DOHH2 (cell line): ENCODE data around the gene ZNF17.

ENCODE experiments used
- H3F3A ChIP-seq: fragments of 200-600 bp; sonication (generic), shearing (Covaris generic); 2 replicates; pipeline ENCODE4 v1.6.0; 2016; ENCODE audit warnings: antibody characterized with exemption, mild to moderate bottlenecking; ENCODE audit not compliant: control insufficient read depth, insufficient read depth
- H3K27ac ChIP-seq: fragments of 200-600 bp; sonication (generic); 2 replicates; pipeline ENCODE4 v1.5.1; 2014; ENCODE audit warnings: low read depth, mild to moderate bottlenecking, low read length, moderate library complexity
- H3K27me3 ChIP-seq: fragments of 200-600 bp; sonication (generic); 2 replicates; pipeline ENCODE4 v1.6.1; 2014; ENCODE audit warnings: mild to moderate bottlenecking, low read length, mixed read lengths; ENCODE audit not compliant: control insufficient read depth
- H3K36me3 ChIP-seq: fragments of 200-600 bp; sonication (generic); 2 replicates; pipeline ENCODE4 v1.6.1; 2014; ENCODE audit warnings: mild to moderate bottlenecking, low read length, moderate library complexity, mixed read lengths; ENCODE audit not compliant: control insufficient read depth
- H3K4me1 ChIP-seq: fragments of 200-600 bp; sonication (generic); 2 replicates; pipeline ENCODE4 v1.6.1; 2014; ENCODE audit warnings: mild to moderate bottlenecking, low read length, mixed read lengths; ENCODE audit not compliant: control insufficient read depth
- H3K4me2 ChIP-seq: fragments of 200-600 bp; sonication (generic); 2 replicates; pipeline ENCODE4 v1.6.0; 2014; ENCODE audit warnings: mild to moderate bottlenecking, low read length, moderate library complexity
- H3K4me3 ChIP-seq: fragments of 200-600 bp; sonication (generic); 2 replicates; pipeline ENCODE4 v1.5.1; 2014; ENCODE audit warnings: mild to moderate bottlenecking, low read length, mixed read lengths
- H3K79me2 ChIP-seq: fragments of 200-600 bp; sonication (generic); 2 replicates; pipeline ENCODE4 v1.6.1; 2014; ENCODE audit warnings: mild to moderate bottlenecking, low read length, mixed read lengths; ENCODE audit not compliant: control insufficient read depth
- H3K9me2 ChIP-seq: fragments of 200-600 bp; sonication (generic); replicated peaks from 2 replicates; pipeline ENCODE4 v1.6.1; 2014; ENCODE audit warnings: mild to moderate bottlenecking, low read length, mixed read lengths; ENCODE audit not compliant: control insufficient read depth
- H3K9me3 ChIP-seq: fragments of 200-600 bp; sonication (generic); 2 replicates; pipeline ENCODE4 v1.6.1; 2014; ENCODE audit warnings: antibody characterized with exemption, low read length, mixed read lengths; ENCODE audit not compliant: control insufficient read depth, insufficient read depth
- H4K20me1 ChIP-seq: fragments of 200-600 bp; sonication (generic); 2 replicates; pipeline ENCODE4 v1.6.0; 2014; ENCODE audit warnings: low read depth, mild to moderate bottlenecking, antibody characterized with exemption, low read length, moderate library complexity; ENCODE audit not compliant: control insufficient read depth, insufficient read depth
- EZH2phosphoT487 ChIP-seq: fragments of 200-600 bp; sonication (generic); IDR thresholded peaks from 2 replicates; pipeline ENCODE4 v1.6.1; 2017; ENCODE audit warnings: borderline replicate concordance, mild to moderate bottlenecking, antibody characterized with exemption, low read length, moderate library complexity, mixed read lengths
- TF ChIP-seq, protein P1 (sequence below): fragments of 200-600 bp; sonication (generic); IDR thresholded peaks from one replicate; pipeline ENCODE4 v1.5.1; 2014; ENCODE audit warnings: antibody characterized with exemption, mild to moderate bottlenecking, low read depth, low read length; ENCODE audit not compliant: poor library complexity, severe bottlenecking

ZNF17 gene

DNA sequence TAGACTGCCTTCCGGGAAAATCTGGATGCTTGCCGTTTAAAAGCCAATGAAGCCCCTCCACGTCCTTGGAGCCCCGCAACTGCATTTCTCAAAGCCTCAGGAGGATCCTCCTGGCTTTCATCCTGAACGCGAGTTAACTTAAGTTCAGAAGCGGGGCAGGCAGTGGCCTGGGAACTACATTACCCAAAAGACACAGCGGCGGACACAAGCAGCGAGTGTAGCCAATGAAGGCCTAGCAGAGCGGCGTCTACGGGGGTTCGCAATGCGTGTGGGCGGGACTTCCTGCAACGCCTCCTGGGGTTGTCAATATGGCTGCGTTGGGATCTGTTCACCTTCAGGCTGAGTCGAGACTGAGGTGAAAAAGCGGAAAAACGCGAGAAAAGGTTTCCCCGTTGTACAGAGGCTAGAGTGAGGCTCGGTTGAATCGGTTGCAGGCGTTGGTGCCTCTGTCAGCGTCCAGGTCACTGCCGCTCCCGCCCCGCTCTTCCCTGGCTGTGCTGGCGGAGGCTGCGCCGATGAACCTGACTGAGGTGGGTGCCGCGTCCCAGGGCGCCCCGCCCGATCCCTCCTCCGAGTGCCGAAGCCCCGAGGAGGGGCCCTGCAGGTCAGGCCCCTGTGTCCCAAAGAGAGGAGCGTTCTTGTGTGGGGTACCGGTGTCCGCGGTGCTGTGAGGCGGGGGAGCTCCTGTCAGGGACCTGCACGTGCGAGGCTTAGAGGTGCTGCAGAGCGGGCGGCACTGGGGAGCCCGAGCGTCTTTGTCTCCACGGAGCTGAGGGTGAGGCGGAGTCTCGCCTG, at the start of gene ZNF17:
TSS of gene ZNF17 (plus strand) at position 285 of the 795 bp plus-strand sequence. CDS start 2,455 bp downstream, outside the sequence.
- Histone ChIP-seq H3F3A (no peaks in the 10 kb centered on the region), H3K79me2 (peaks cover 7% of the 10 kb centered on the region), H3K4me2 (peak within 1 kb of the TSS; percentile 83), H3K27ac (no peak within 1 kb of the TSS), H4K20me1 (no peaks in the 10 kb centered on the region), H3K9me3 (peaks cover 12% of the 10 kb centered on the region; the same call in 1 of the 2 replicates), H3K36me3 (peaks cover 5% of the 10 kb centered on the region), H3K9me2 (no peaks in the 10 kb centered on the region), H3K4me3 (peak within 1 kb of the TSS; percentile 94), H3K27me3 (no peaks in the 10 kb centered on the region), H3K4me1 (peaks cover 12% of the 10 kb centered on the region)
- TF ChIP-seq, protein P1, sequence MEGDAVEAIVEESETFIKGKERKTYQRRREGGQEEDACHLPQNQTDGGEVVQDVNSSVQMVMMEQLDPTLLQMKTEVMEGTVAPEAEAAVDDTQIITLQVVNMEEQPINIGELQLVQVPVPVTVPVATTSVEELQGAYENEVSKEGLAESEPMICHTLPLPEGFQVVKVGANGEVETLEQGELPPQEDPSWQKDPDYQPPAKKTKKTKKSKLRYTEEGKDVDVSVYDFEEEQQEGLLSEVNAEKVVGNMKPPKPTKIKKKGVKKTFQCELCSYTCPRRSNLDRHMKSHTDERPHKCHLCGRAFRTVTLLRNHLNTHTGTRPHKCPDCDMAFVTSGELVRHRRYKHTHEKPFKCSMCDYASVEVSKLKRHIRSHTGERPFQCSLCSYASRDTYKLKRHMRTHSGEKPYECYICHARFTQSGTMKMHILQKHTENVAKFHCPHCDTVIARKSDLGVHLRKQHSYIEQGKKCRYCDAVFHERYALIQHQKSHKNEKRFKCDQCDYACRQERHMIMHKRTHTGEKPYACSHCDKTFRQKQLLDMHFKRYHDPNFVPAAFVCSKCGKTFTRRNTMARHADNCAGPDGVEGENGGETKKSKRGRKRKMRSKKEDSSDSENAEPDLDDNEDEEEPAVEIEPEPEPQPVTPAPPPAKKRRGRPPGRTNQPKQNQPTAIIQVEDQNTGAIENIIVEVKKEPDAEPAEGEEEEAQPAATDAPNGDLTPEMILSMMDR = no peak
- no peak for TF ChIP-seq EZH2phosphoT487

DNA sequence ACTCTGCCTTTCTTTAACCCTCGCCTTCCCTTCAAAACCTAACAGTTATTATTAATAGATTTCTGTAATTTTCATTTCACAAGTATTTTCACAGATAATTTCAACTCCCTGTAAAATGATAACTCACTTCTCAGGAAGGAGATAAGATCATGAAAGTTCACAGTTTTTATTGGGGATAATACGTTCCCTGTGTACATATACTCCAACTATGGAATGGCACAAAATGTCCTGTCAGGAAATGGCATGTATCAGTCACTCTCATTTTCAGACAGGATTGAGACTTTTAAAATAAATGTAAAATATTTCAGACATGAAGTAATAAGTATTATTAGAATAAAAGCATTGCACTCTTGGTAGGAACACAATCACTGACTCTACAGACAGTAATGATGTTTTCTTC, 48.5 kb upstream of the ZNF17 start:
- Histone ChIP-seq H3K4me2 (peak overlapping the region; percentile 60), H3K4me3 (peak overlapping the region; percentile 65), H3K27me3 (no peaks in the 10 kb centered on the region), H3K27ac (no peak overlapping the region), H3K9me2 (no peaks in the 10 kb centered on the region), H3K36me3 (no peaks in the 10 kb centered on the region), H3K79me2 (no peaks in the 10 kb centered on the region), H4K20me1 (no peaks in the 10 kb centered on the region), H3K9me3 (peaks cover 39% of the 10 kb centered on the region), H3K4me1 (peaks cover 13% of the 10 kb centered on the region), H3F3A (peaks cover 7% of the 10 kb centered on the region)
- no peak for TF ChIP-seq EZH2phosphoT487
- TF ChIP-seq, protein P1 = no peak

DNA sequence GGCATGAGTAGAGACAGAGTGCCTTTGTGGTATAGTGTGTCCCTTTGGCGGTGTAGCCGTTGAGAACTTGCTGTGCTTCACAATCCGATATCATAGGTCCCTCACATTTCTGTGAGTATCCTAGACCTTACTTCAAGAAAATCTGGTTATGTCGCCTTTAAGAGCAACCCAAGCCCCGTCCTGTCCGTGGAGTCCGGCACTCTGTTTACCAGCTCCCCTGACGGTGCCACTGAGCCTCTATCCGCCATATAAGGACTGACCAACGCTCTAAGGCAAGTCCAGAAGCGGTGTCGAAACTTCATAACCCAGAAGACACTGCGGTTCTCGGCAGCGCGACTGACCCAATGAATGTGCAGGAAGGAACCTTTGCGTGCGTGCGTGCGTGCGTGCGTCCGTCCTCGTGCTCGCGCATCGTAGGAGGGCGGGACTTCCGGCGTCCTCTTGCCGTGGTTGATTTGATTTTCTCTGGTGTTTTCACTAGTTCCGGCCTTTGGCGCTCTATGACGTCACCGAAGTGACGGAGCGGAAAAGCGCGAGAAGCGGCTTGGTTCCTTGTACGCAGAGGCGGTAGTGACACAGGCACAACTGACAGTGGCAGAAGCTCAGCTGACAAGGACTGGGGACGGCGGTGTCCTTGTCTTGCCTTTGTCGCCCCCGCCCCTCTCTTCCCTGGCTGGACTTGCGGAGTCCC, 47.8 kb upstream of the ZNF17 start, which contains the start of the genes TRAPPC2B and ZNF547:
TSS of gene TRAPPC2B (plus strand) at position 555 of the 691 bp plus-strand sequence. CDS start 1,283 bp downstream, outside the sequence.
TSS of gene ZNF547 (plus strand) at position 555 of the 691 bp plus-strand sequence. CDS start 5,005 bp downstream, outside the sequence.
- Histone ChIP-seq H4K20me1 (no peaks in the 10 kb centered on the region), H3K4me3 (peak within 1 kb of the TSS; percentile 65), H3K4me2 (peak within 1 kb of the TSS; percentile 60), H3K36me3 (no peaks in the 10 kb centered on the region), H3F3A (peaks cover 7% of the 10 kb centered on the region), H3K79me2 (no peaks in the 10 kb centered on the region), H3K27me3 (no peaks in the 10 kb centered on the region), H3K27ac (peak within 1 kb of the TSS; percentile 13; the same call in 1 of the 2 replicates), H3K9me3 (peaks cover 38% of the 10 kb centered on the region), H3K4me1 (peaks cover 13% of the 10 kb centered on the region), H3K9me2 (no peaks in the 10 kb centered on the region)
- TF ChIP-seq, protein P1 = no peak
- no peak for TF ChIP-seq EZH2phosphoT487
